ENCODE measurements around the gene HRH3.

DNA sequence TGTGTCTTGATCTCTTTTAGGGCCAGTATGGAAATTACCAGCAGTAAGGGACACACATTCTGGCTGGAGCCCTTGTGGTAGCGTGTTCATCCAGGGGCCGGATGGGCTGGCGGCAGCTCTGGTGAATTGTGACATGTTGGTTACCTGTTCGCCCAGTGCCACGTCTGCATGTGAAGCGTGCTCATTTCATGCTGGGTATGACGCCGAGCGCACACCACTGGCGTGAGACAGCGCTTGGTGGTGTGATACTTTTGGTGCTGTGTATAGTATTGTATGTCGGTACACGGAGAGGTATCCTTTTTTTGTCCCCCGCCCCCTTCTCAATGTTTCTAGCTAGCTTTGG, 40.9 kb downstream of the HRH3 start:
- no peak for TF ChIP-seq POLR2AphosphoS5 (IDR thresholded peaks at IDR 0.05)
- TF ChIP-seq, protein P1, sequence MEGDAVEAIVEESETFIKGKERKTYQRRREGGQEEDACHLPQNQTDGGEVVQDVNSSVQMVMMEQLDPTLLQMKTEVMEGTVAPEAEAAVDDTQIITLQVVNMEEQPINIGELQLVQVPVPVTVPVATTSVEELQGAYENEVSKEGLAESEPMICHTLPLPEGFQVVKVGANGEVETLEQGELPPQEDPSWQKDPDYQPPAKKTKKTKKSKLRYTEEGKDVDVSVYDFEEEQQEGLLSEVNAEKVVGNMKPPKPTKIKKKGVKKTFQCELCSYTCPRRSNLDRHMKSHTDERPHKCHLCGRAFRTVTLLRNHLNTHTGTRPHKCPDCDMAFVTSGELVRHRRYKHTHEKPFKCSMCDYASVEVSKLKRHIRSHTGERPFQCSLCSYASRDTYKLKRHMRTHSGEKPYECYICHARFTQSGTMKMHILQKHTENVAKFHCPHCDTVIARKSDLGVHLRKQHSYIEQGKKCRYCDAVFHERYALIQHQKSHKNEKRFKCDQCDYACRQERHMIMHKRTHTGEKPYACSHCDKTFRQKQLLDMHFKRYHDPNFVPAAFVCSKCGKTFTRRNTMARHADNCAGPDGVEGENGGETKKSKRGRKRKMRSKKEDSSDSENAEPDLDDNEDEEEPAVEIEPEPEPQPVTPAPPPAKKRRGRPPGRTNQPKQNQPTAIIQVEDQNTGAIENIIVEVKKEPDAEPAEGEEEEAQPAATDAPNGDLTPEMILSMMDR (IDR thresholded peaks at IDR 0.05): no peak
- TF ChIP-seq EP300 (IDR thresholded peaks at IDR 0.05): no peak
